ENCODE measurements around the gene PLEKHG4B.

The PLEKHG4B gene

GRCh38 chr5:129148-129547 is 37.2 kb downstream of the PLEKHG4B start:
- no peak for DNase-seq (ENCODE audit: low read depth in 1 of 2, low spot score in 1 of 2)

- DNase-seq (ENCODE audit: low read depth in 1 of 2, low spot score in 1 of 2), result no peak
These were observed 37.9 kb downstream of the PLEKHG4B start for GRCh38 chr5:129820-130219.

GRCh38 chr5:130601-131131 is 38.7 kb downstream of the PLEKHG4B start:
- no peak for DNase-seq (ENCODE audit: low read depth in 1 of 2, low spot score in 1 of 2)

GRCh38 chr5:136901-137300 is 44.9 kb downstream of the PLEKHG4B start:
- no peak for DNase-seq (ENCODE audit: low read depth in 1 of 2, low spot score in 1 of 2)

- no peak for DNase-seq (ENCODE audit: low read depth in 1 of 2, low spot score in 1 of 2)
These were observed 45.8 kb downstream of the PLEKHG4B start for GRCh38 chr5:137741-138140.

- DNase-seq (ENCODE audit: low read depth in 1 of 2, low spot score in 1 of 2), result no peak
These were observed 47.0 kb downstream of the PLEKHG4B start for GRCh38 chr5:138936-139335.

- no peak for DNase-seq (ENCODE audit: low read depth in 1 of 2, low spot score in 1 of 2)
These were observed 47.8 kb downstream of the PLEKHG4B start for GRCh38 chr5:139579-140442.

- DNase-seq (ENCODE audit: low read depth in 1 of 2, low spot score in 1 of 2), result no peak
These were observed 48.5 kb downstream of the PLEKHG4B start for GRCh38 chr5:140443-140829.

- DNase-seq (ENCODE audit: low read depth in 1 of 2, low spot score in 1 of 2), result no peak
These were observed 49.2 kb downstream of the PLEKHG4B start for GRCh38 chr5:141211-141610.

GRCh38 chr5:141761-142160 is 49.8 kb downstream of the PLEKHG4B start:
- DNase-seq (ENCODE audit: low read depth in 1 of 2, low spot score in 1 of 2), result no peak

GRCh38 chr5:142246-142810 is 50.4 kb downstream of the PLEKHG4B start:
- no peak for DNase-seq (ENCODE audit: low read depth in 1 of 2, low spot score in 1 of 2)

- DNase-seq (ENCODE audit: low read depth in 1 of 2, low spot score in 1 of 2), result no peak
These were observed 51.1 kb downstream of the PLEKHG4B start for GRCh38 chr5:143041-143440.

GRCh38 chr5:144941-145340 is 53.0 kb downstream of the PLEKHG4B start:
- no peak for DNase-seq (ENCODE audit: low read depth in 1 of 2, low spot score in 1 of 2)

- DNase-seq (ENCODE audit: low read depth in 1 of 2, low spot score in 1 of 2), result no peak
These were observed 53.8 kb downstream of the PLEKHG4B start for GRCh38 chr5:145585-146323.

- DNase-seq (ENCODE audit: low read depth in 1 of 2, low spot score in 1 of 2), result no peak
These were observed 55.8 kb downstream of the PLEKHG4B start for GRCh38 chr5:147751-148150.

GRCh38 chr5:149745-150485 is 57.9 kb downstream of the PLEKHG4B start:
- DNase-seq (ENCODE audit: low read depth in 1 of 2, low spot score in 1 of 2), result no peak

- no peak for DNase-seq (ENCODE audit: low read depth in 1 of 2, low spot score in 1 of 2)
These were observed 58.8 kb downstream of the PLEKHG4B start for GRCh38 chr5:150746-151145.

GRCh38 chr5:152077-152476 is 60.1 kb downstream of the PLEKHG4B start:
- DNase-seq (ENCODE audit: low read depth in 1 of 2, low spot score in 1 of 2), result no peak

- DNase-seq (ENCODE audit: low read depth in 1 of 2, low spot score in 1 of 2), result no peak
These were observed 61.3 kb downstream of the PLEKHG4B start for GRCh38 chr5:153256-153655.

GRCh38 chr5:154236-154635 is 62.3 kb downstream of the PLEKHG4B start:
- no peak for DNase-seq (ENCODE audit: low read depth in 1 of 2, low spot score in 1 of 2)

GRCh38 chr5:154826-155225 is 62.9 kb downstream of the PLEKHG4B start:
- DNase-seq (ENCODE audit: low read depth in 1 of 2, low spot score in 1 of 2), result no peak

All from activated T-helper 1 cell treated with anti-CD3 and anti-CD28 coated beads, Interleukin-2, amount 50 U/mL, for 16 hours (primary cell).